ENCODE data around the gene ENPP3.

DNA sequence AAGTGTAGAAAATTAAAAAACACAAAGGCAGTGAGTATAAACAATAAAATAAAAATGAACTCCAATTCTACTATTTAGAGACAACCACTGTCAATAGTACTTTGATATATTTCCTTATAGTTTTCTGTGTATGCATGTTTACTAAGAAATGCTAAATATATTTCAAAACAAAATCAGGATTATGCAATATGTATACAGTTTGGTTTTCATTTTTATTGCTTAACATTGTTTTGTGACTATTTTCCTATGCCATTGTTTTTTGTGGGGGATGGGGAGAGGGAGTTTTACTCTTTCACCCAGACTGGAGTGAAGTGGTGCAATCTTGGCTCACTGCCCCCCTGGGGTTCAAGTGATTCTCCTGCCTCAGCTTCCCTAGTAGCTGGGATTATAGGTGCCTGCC lies 44.5 kb downstream of the ENPP3 start:
- TF ChIP-seq, protein P1, sequence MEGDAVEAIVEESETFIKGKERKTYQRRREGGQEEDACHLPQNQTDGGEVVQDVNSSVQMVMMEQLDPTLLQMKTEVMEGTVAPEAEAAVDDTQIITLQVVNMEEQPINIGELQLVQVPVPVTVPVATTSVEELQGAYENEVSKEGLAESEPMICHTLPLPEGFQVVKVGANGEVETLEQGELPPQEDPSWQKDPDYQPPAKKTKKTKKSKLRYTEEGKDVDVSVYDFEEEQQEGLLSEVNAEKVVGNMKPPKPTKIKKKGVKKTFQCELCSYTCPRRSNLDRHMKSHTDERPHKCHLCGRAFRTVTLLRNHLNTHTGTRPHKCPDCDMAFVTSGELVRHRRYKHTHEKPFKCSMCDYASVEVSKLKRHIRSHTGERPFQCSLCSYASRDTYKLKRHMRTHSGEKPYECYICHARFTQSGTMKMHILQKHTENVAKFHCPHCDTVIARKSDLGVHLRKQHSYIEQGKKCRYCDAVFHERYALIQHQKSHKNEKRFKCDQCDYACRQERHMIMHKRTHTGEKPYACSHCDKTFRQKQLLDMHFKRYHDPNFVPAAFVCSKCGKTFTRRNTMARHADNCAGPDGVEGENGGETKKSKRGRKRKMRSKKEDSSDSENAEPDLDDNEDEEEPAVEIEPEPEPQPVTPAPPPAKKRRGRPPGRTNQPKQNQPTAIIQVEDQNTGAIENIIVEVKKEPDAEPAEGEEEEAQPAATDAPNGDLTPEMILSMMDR (IDR thresholded peaks at IDR 0.05; ENCODE audit: low read depth, low read length, poor library complexity, severe bottlenecking) = no peak
- TF ChIP-seq EZH2phosphoT487 (IDR thresholded peaks at IDR 0.05; ENCODE audit: borderline replicate concordance, low read length) = no peak
